Measurements from ENCODE around the gene ABCG5.

ABCG5 gene

DNA sequence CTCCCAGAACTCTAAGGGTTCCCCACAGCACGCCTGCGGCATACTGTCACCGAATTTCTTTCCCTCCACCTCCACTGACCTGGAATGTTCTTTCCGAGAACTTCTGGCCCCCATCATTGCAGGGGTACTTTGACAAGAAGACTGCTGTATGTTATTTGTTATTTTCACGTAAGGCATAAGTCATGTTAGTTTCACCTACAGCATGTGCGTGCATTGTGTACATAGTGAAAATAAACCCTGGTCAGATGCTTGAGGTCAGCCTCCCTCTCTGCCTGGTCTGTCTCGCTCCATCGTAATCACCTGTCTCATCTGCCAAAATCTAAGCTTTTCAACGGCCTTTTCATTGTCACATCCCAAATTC, 4.2 kb upstream of the ABCG5 start:
- WGBS, 2 donors (ENCODE audit: extremely low coverage in 2 of 2, insufficient read length in 2 of 2, insufficient replicate concordance in 1 of 2): no CpG with 5 or more reads among the region's 9 CpGs
- no peak overlapping the region for H3K14ac ChIP-seq (ENCODE audit: low read length)
- H3K27ac ChIP-seq (replicated peaks; ENCODE audit: low read length): no peak overlapping the region
- no peak overlapping the region for H2AK5ac ChIP-seq (ENCODE audit: low read depth, low read length)
- H3K4me3 ChIP-seq (ENCODE audit: low read length in 2 of 2): no peak overlapping the region
- no peak overlapping the region for H2AFZ ChIP-seq (ENCODE audit: low read length)
- H2BK5ac ChIP-seq (ENCODE audit: low read length): no peak overlapping the region
- H2BK12ac ChIP-seq (ENCODE audit: low read length): no peak overlapping the region
- H3K9me3 ChIP-seq (replicated peaks in 1 of 2; ENCODE audit: control insufficient read depth in 2 of 2, insufficient read depth in 1 of 2, low read depth in 1 of 2, low read length in 2 of 2): no peaks in the 10 kb centered on the region
- no peak overlapping the region for H2BK120ac ChIP-seq (ENCODE audit: low read depth, low read length)
- peaks cover 0 to 2% (median 0%) of the 10 kb centered on the region in 3 experiments for H3K27me3 ChIP-seq (ENCODE audit: control insufficient read depth in 3 of 3, insufficient read depth in 3 of 3, low read depth in 1 of 3, low read length in 3 of 3)
- H3K4ac ChIP-seq (ENCODE audit: low read length): no peak overlapping the region
- H2BK15ac ChIP-seq (ENCODE audit: low read length): no peak overlapping the region
- H4K8ac ChIP-seq (ENCODE audit: low read depth, low read length): no peak overlapping the region
- no peak overlapping the region for H3K23ac ChIP-seq (ENCODE audit: low read depth, low read length, poor library complexity)
- no peak overlapping the region for H3K4me2 ChIP-seq (ENCODE audit: insufficient read depth, low read length, poor library complexity, severe bottlenecking)
- peaks cover 0 to 9% of the 10 kb centered on the region in 2 donors for H3K4me1 ChIP-seq (ENCODE audit: control insufficient read depth in 2 of 2, insufficient read depth in 1 of 2, low read depth in 1 of 2, low read length in 2 of 2)
- DNase-seq (ENCODE audit: low spot score): no peak
- no peaks in the 10 kb centered on the region for H3K79me1 ChIP-seq (ENCODE audit: low read depth, low read length)
- no peaks in the 10 kb centered on the region for H3K36me3 ChIP-seq (replicated peaks in 1 of 2; ENCODE audit: control insufficient read depth in 2 of 2, insufficient read depth in 2 of 2, low read length in 2 of 2)
- no peak overlapping the region for H3K18ac ChIP-seq (ENCODE audit: low read length)
- no peak overlapping the region for H4K91ac ChIP-seq (ENCODE audit: low read depth, low read length, poor library complexity)
- H3K9ac ChIP-seq (ENCODE audit: low read depth, low read length, poor library complexity): no peak overlapping the region

DNA sequence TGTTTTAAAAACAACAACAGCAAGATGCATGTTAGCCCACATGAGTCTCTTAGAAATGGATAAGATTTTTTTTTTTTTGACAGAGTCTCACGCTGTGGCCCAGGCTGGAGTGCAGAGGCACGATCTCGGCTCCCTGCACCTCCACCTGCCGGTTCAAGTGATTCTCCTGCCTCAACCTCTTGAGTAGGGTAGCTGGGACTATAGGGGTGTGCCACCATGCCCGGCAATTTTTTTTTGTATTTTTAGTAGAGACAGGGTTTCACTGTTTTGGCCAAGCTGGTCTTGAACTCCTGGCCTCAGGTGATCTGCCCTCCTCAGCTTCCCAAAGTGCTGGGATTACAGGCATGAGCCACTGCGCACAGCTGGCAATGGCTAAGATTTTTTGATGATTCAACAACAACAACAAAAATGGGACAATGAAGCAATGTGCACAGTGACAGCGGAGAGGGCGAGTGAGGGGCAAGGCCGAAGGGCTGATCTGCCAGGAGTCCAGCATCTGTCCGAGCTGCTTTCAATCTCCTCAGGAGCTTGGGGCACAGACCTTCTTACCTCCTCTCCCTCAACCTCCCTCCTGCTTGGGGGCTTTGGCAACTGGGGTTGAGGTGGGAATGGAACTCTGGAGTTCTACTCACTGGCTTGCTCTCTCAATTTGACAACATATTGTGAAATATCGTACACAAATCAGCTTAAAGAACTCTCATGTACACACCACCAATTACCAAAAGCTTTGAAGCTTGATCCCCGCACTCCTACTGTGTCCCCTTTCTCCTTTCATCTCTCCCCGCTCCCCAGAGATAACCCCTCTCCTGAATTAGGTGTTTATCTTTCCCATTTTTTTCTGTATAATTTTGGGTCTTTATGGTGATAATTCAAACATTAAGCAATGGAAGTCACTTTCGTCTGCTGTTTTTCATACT, 3.6 kb upstream of the ABCG5 start:
- Histone ChIP-seq H2BK5ac (ENCODE audit: low read length) (no peak overlapping the region), H2AK5ac (ENCODE audit: low read depth, low read length) (no peak overlapping the region), H2BK12ac (ENCODE audit: low read length) (no peak overlapping the region), H4K91ac (ENCODE audit: low read depth, low read length, poor library complexity) (no peak overlapping the region), H2BK120ac (ENCODE audit: low read depth, low read length) (no peak overlapping the region), H3K4me2 (ENCODE audit: insufficient read depth, low read length, poor library complexity, severe bottlenecking) (no peak overlapping the region), H3K27ac (replicated peaks; ENCODE audit: low read length) (no peak overlapping the region), H3K9ac (ENCODE audit: low read depth, low read length, poor library complexity) (no peak overlapping the region), H3K9me3 (replicated peaks in 1 of 2; ENCODE audit: control insufficient read depth in 2 of 2, insufficient read depth in 1 of 2, low read depth in 1 of 2, low read length in 2 of 2) (no peaks in the 10 kb centered on the region), H3K27me3 (ENCODE audit: control insufficient read depth in 3 of 3, insufficient read depth in 3 of 3, low read depth in 1 of 3, low read length in 3 of 3) (peaks cover 0 to 2% (median 0%) of the 10 kb centered on the region in 3 experiments), H3K14ac (ENCODE audit: low read length) (no peak overlapping the region), H2BK15ac (ENCODE audit: low read length) (no peak overlapping the region), H3K4ac (ENCODE audit: low read length) (no peak overlapping the region), H3K79me1 (ENCODE audit: low read depth, low read length) (no peaks in the 10 kb centered on the region), H3K4me3 (ENCODE audit: low read length in 2 of 2) (no peak overlapping the region), H4K8ac (ENCODE audit: low read depth, low read length) (no peak overlapping the region), H3K23ac (ENCODE audit: low read depth, low read length, poor library complexity) (no peak overlapping the region), H3K4me1 (ENCODE audit: control insufficient read depth in 2 of 2, insufficient read depth in 1 of 2, low read depth in 1 of 2, low read length in 2 of 2) (peaks cover 0 to 9% of the 10 kb centered on the region in 2 donors), H3K18ac (ENCODE audit: low read length) (no peak overlapping the region), H3K36me3 (replicated peaks in 1 of 2; ENCODE audit: control insufficient read depth in 2 of 2, insufficient read depth in 2 of 2, low read length in 2 of 2) (no peaks in the 10 kb centered on the region), H2AFZ (ENCODE audit: low read length) (no peak overlapping the region)
- DNase-seq (ENCODE audit: low spot score): no peak
- WGBS, 2 donors (ENCODE audit: extremely low coverage in 2 of 2, insufficient read length in 2 of 2, insufficient replicate concordance in 1 of 2): no CpG with 5 or more reads among the region's 14 CpGs

DNA sequence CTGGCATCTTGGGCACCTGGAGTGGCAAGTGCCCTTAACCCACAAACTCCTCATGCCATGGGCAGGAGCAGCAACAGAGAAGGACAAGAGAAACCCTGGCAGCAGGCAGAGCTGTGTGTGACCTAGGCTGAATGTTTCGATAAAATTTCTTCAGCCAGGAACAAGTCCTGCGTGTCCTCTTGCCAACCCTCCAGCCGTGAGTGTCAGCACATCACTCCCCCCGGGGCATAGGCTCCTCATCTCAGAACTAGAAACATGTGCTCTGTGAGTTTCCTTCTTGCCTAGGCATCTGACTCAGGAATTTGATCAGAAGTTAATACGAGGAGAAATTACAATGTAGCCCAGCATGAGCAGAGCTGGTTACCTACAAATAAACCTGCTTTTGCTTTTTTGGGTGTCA, 2.3 kb upstream of the ABCG5 start:
- Histone ChIP-seq H2BK12ac (ENCODE audit: low read length) (no peak overlapping the region), H3K4me1 (ENCODE audit: control insufficient read depth in 2 of 2, insufficient read depth in 1 of 2, low read depth in 1 of 2, low read length in 2 of 2) (peaks cover 0 to 9% of the 10 kb centered on the region in 2 donors), H3K4ac (ENCODE audit: low read length) (no peak overlapping the region), H3K9me3 (replicated peaks in 1 of 2; ENCODE audit: control insufficient read depth in 2 of 2, insufficient read depth in 1 of 2, low read depth in 1 of 2, low read length in 2 of 2) (no peaks in the 10 kb centered on the region), H3K9ac (ENCODE audit: low read depth, low read length, poor library complexity) (no peak overlapping the region), H3K18ac (ENCODE audit: low read length) (no peak overlapping the region), H3K14ac (ENCODE audit: low read length) (no peak overlapping the region), H4K91ac (ENCODE audit: low read depth, low read length, poor library complexity) (no peak overlapping the region), H3K79me1 (ENCODE audit: low read depth, low read length) (no peaks in the 10 kb centered on the region), H3K36me3 (replicated peaks in 1 of 2; ENCODE audit: control insufficient read depth in 2 of 2, insufficient read depth in 2 of 2, low read length in 2 of 2) (no peaks in the 10 kb centered on the region), H2AK5ac (ENCODE audit: low read depth, low read length) (no peak overlapping the region), H3K27ac (replicated peaks; ENCODE audit: low read length) (no peak overlapping the region), H2BK5ac (ENCODE audit: low read length) (no peak overlapping the region), H4K8ac (ENCODE audit: low read depth, low read length) (no peak overlapping the region), H2BK15ac (ENCODE audit: low read length) (no peak overlapping the region), H3K23ac (ENCODE audit: low read depth, low read length, poor library complexity) (no peak overlapping the region), H3K27me3 (ENCODE audit: control insufficient read depth in 3 of 3, insufficient read depth in 3 of 3, low read depth in 1 of 3, low read length in 3 of 3) (peaks cover 0 to 2% (median 0%) of the 10 kb centered on the region in 3 experiments), H3K4me2 (ENCODE audit: insufficient read depth, low read length, poor library complexity, severe bottlenecking) (no peak overlapping the region), H2AFZ (ENCODE audit: low read length) (peak overlapping the region; percentile 81), H2BK120ac (ENCODE audit: low read depth, low read length) (no peak overlapping the region), H3K4me3 (ENCODE audit: low read length in 2 of 2) (no peak overlapping the region)
- WGBS, 2 donors (ENCODE audit: extremely low coverage in 2 of 2, insufficient read length in 2 of 2, insufficient replicate concordance in 1 of 2): no CpG with 5 or more reads among the region's 5 CpGs
- no peak for DNase-seq (ENCODE audit: low spot score)

DNA sequence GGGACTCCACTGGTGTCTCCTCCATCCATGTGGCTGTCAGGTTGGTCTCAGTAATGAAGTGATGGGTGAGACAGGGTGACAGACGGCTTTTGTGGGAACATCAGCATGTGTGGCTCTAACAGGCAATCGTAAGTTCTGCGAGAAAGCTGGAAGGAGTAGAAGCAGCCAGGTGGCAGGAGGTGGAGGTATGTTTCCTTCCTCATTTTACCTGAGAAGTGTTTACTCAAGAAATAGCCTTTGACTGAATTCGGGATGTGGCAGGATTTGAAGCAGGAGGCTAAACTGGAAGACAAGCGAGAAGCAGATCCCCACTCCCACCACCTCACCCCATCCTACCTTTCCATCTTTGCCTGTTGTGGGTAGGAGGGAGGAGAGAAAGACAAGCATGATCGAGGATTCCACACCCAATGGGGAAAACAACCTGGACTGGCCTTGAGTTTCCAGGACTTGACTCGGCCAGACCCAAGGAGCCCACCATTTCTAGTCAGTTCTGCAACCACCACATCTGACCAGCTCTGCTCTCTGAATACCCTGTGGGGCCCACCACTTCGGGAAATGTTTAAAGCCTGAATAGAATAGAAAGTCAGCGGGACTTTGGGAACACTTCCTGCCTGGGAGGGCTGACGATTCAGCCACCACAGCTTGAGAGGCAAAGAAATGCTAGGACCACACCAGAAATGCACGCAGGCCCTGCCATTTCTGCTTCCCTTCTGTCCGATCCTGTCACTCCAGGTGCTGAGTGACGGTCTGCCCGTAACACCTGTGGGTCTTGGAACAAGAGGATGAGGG, 1.3 kb upstream of the ABCG5 start:
- Histone ChIP-seq H2AFZ (ENCODE audit: low read length) (peak overlapping the region; percentile 81), H3K4me1 (ENCODE audit: control insufficient read depth in 2 of 2, insufficient read depth in 1 of 2, low read depth in 1 of 2, low read length in 2 of 2) (peaks cover 0 to 9% of the 10 kb centered on the region in 2 donors), H3K14ac (ENCODE audit: low read length) (no peak overlapping the region), H3K23ac (ENCODE audit: low read depth, low read length, poor library complexity) (no peak overlapping the region), H3K36me3 (replicated peaks in 1 of 2; ENCODE audit: control insufficient read depth in 2 of 2, insufficient read depth in 2 of 2, low read length in 2 of 2) (no peaks in the 10 kb centered on the region), H3K27me3 (ENCODE audit: control insufficient read depth in 3 of 3, insufficient read depth in 3 of 3, low read depth in 1 of 3, low read length in 3 of 3) (peaks cover 0 to 2% (median 0%) of the 10 kb centered on the region in 3 experiments), H3K18ac (ENCODE audit: low read length) (no peak overlapping the region), H3K4me3 (ENCODE audit: low read length in 2 of 2) (no peak overlapping the region), H3K9ac (ENCODE audit: low read depth, low read length, poor library complexity) (no peak overlapping the region), H3K9me3 (replicated peaks in 1 of 2; ENCODE audit: control insufficient read depth in 2 of 2, insufficient read depth in 1 of 2, low read depth in 1 of 2, low read length in 2 of 2) (no peaks in the 10 kb centered on the region), H3K79me1 (ENCODE audit: low read depth, low read length) (no peaks in the 10 kb centered on the region), H2BK15ac (ENCODE audit: low read length) (no peak overlapping the region), H4K91ac (ENCODE audit: low read depth, low read length, poor library complexity) (no peak overlapping the region), H3K27ac (replicated peaks; ENCODE audit: low read length) (no peak overlapping the region), H2AK5ac (ENCODE audit: low read depth, low read length) (no peak overlapping the region), H2BK12ac (ENCODE audit: low read length) (no peak overlapping the region), H3K4ac (ENCODE audit: low read length) (no peak overlapping the region), H2BK120ac (ENCODE audit: low read depth, low read length) (no peak overlapping the region), H3K4me2 (ENCODE audit: insufficient read depth, low read length, poor library complexity, severe bottlenecking) (no peak overlapping the region), H4K8ac (ENCODE audit: low read depth, low read length) (no peak overlapping the region), H2BK5ac (ENCODE audit: low read length) (no peak overlapping the region)
- DNase-seq (ENCODE audit: low spot score): no peak
- WGBS, 2 donors (ENCODE audit: extremely low coverage in 2 of 2, insufficient read length in 2 of 2, insufficient replicate concordance in 1 of 2): no CpG with 5 or more reads among the region's 14 CpGs

Data from neuronal stem cell (in vitro differentiated cells).